DMS 273 (cell line): ENCODE measurements around the gene NBEAL1.
"Not testable (repeated sequence)": the region's sequence is repeated elsewhere in the genome, so short reads cannot be mapped to it uniquely, and the experiment has no call there.

Source experiments
- DNase-seq: peaks from one replicate; lab custom pipeline; 2025; ENCODE audit not compliant: unreplicated experiment; lab: John Stamatoyannopoulos, UW

The NBEAL1 gene

DNA sequence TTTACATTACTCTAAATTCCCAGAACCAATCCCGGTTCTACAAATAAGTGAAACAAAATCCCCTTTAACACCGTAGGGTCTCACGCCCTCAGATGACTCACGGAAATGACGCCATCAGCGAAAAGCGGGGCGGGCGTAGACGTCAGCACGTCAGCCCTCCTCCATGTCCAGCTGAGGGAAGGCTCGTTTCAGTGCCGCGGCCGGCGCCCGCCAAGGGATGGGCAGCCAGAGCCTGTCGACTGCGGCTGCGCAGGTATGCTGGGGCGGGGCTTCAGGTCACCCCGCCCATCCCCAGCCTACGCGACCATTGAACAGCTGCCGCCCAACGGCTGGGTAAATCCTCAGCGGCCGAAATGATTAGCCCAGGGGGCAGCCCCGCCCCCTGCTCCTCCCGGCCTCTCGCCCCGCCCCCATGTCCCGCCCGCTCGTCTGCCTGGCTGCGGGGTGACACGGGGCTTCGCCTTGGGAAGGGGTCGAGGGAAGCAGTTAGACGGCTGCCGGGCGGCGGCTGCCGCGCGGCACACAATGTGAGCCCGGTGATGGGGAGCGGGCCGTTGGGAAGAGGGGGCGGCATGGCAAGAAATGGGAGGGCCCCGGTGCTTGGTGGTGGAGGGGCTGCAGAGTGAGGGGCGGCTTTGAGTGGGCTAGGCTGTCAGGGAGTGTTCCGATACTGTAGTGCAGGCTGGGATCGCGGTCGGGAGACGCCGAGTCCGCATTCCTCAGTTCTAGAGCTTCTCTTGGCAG, at the start of gene NBEAL1:
TSS of gene NBEAL1 (plus strand) at position 420 of the 744 bp plus-strand sequence. CDS start 1,510 bp downstream, outside the sequence.
- DNase-seq, result peak; percentile 98

DNA sequence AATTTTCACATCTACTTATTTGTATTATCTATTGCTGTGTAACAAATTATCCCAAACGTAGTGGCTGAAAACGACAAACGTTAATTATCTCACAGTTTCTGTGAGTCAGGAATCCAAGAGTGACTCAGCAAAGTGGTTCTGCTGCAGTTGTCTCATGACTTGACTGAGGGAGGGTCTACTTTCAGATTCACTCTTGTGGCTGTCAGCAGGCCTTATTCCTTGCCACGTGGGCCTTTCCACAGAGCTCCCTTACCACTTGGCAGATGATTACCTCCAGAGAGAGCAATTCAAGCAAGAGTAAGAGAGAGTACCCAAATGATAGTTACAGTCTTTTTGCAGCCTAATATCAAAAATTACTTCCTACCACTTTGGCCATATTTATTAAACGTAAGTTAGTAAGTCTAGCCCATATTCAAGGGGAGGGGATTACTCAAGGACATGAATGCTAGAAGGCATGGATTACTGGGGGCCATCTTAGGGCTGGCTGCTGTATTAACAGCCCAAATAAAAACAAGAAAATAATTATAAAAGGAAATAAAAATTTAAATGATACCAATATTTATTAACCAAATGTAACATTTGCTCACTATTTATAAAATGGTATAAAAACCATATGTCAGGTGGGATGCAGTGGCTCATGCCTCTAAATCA, 48.7 kb upstream of the NBEAL1 start:
- peak; percentile 13 for DNase-seq

DNA sequence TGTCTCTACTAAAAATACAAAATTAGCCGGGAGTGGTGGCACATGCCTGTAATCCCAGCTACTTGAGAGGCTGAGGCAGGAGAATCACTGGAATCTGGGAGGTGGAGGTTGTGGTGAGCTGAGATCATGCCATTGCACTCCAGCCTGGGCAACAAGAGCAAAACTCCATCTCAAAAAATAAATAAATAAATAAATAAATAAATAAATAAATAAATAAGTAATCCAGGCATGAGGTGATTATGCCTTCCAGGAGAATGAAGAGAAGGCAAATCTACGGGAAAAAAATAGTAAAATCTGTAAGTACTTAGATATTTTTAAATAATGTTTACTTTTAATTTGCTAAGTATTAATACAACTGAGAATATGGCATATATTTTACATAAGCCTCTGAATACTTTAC, 45.3 kb upstream of the NBEAL1 start:
- DNase-seq, result not testable (repeated sequence)

DNA sequence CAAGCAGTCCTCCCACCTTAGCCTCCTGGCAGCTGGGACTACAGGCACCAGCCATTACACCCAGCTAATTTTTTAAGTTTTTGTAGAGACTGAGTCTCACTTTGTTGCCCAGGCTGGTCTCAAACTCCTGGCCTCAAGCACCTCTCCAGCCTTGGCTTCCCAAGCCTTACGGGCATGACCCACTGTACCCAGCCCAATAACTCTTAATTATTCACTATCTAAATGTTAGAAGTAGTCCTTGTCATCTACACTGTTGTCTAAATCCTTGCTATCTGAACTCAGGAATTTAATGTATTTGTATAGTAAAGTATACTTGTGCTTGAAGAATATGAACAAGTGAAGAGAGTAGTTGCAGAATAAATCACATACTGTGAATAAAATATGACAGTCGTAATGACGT, 37.9 kb upstream of the NBEAL1 start:
- no peak for DNase-seq

DNA sequence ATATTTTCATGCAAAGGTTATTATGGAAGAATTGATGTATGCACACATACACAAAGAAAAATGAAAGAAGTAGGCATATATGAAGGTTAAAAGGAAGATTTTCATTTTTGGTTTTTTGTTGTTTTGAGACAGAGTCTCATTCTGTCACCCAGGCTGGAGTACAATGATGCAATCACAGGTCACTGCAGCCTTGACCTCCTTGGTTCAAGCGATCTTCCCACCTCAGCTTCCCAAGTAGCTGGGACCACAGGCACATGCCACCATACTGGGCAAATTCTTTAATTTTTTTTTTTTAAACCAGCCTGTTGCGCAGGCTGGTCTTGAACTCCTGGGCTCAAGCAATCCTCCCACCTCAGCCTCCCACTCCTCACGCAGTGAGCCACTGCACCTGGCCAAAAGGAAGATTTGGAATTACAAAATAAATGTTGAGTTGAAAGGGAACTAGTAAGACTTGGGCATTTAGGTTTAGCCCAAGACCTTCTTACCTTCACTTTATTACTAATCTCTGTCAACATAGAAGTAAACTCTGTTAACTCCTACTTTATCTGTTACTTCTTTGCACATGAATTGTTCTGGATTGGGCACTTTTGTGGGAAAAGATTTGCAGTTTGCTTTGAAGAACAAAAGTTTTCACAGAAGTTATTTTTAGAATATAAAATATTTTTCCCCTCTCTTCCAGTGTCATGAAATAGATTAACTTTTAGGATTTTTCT, 31.7 kb upstream of the NBEAL1 start:
- no peak for DNase-seq

DNA sequence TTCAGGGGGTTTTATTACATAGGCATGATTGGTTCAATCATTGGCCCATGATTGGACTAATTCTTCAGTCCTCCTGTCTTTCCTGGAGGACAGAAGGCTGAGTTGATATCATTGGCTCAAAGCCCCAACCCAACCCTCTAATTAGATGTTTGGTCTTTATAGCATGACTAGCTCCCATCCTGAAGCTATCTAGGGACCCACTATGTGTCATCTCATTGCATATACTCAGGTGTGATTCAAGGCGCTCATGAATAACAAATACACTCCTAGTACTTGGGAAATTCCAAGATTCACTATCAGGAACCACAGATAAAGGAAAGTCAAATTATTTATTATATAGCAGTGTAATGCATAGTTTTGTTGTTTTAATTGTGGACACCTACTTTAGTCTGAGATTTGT, 24.9 kb upstream of the NBEAL1 start:
- no peak for DNase-seq

DNA sequence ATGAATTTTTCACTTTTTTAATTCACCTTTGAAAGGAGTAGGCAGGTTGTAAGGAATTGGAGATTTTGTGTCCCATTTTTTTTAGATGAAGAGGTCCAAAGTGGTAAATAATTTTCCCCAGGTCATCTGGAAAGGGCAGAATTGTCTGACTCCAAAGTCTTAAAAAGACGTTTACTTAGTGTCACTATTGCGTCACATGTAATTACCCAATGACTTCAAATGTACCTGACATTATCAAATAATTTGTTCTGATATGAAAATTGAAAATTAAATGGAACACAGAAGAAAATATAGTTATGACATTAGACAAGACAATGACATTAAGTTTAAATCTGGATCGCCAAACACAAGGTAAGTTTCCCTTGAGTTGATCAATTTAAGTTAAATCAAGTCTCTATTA, 24.2 kb upstream of the NBEAL1 start:
- DNase-seq, result no peak

DNA sequence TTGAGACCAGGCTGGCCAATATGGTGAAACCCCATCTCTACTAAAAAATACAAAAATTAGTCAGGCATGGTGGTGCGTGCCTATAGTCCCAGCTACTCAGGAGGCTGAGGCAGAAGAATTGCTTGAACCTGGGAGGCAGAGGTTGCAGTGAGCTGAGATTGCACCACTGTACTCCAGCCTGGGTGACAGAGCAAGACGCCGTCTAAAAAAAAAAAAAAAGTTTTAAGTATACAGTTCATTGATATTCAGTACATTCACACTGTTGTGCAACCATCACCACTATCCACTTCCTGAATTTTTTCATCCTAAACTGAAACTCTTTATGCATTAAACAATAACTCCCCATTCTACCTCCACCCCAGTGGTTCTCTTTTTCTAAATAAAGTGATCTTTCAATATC, 17.6 kb upstream of the NBEAL1 start:
- not testable (repeated sequence) for DNase-seq

DNA sequence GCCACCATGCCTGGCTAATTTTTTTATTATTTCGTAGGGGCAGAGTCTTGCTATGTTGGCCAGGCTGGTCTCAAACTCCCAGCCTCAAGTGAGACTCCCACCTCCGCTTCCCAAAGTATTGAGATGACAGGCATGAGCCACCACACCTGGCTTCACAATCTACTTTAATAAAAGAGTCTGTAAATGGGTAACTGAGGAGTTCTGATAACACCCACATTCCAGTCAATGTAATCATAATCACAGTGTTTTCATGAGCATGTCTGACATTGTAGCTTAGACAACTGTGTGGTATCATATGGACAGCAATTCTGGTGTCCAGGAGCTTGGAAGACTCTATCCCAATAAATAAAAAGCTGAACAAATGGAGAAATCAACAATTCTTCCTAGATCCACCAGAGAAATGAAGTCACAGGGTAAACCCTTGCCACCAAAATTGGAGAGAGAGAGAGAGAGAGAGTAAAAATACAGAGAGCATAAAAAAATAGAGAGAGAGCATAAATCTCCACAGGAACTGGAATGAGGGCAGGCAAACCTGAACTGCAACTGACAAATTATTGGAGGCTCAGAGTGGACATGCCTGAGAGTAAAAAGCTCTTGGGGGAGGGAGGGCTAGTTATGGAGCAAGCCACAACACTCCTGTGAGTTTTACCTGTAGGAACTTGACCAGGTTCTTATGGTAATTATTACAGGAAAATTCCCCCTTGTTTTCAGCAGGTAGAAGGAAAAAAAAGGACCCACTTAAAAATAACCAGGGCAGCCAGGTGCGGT, 12.4 kb upstream of the NBEAL1 start:
- no peak for DNase-seq

DNA sequence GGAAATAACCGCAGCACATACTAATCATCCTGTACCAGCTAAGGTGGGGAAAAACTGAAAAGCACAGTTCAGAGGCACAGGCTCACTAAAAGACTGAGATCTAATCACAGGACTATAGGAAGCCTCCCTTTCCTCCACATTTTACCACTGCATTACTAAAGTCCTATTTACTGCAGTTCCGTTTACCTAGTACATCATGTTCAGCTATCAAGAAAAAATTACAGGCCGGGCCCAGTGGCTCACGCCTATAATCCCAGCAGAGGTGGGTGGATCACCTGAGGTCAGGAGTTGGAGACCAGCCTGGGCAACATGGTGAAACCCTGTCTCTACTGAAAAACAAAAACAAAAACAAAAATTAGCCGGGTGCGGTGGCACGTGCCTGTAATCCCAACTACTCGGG, 11.0 kb upstream of the NBEAL1 start:
- DNase-seq, result no peak

DNA sequence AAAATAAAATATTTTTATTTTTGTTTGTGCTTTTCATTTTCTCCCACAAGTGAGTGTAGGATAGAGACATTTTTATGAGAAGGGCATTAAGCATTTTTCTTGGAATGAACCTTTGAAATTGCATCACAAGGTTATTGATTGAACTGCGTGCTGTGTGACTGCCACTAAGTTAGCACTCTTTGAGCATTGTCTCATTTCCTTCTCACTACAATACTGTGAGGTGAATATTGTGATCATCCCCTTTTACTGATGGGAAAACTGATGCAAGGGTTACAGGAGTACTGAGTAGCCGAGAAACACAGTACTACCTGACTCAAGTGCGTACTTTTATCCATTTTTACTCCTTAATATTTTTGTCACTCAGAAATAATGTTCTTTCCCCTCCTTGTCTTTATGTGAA, 2.0 kb downstream of the NBEAL1 start:
- DNase-seq, result no peak

DNA sequence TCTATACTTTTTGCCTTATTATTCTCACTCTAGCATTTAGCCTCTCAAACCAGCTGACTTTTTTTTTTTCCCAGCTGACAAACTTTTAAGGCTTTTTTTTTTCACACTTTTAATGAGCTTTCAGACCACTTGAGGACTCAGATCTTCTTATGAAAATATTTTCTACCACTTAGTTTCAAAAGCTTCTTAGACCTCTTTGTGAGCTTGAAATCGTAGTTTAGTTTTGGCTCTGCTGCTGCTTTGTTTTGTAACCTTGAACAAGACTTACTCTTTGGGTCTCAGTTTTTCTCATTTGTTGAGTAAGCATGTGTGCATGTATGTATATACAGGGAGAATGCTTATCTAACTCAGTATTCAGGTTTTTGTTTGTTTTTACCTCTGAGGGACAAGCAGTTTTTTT, 3.5 kb downstream of the NBEAL1 start:
- no peak for DNase-seq

DNA sequence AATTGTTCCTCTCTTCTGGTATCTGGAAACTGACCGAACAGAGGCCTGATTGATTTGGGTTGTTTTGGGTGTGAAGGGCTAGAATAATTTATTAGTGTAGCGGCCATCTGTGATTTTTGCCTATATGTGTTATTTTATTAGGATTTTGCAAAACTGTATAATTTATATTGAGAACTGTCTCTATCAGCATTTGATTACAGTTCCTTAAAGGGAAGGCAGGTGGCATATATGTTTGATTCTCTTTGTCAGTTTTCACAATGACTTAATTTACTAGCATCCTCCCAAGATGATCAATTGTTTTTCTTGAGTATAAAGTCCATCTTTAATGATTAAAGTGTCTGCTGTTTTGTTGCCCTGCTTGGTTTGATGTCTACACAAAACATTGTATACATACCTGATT, 4.5 kb downstream of the NBEAL1 start:
- DNase-seq, result no peak

DNA sequence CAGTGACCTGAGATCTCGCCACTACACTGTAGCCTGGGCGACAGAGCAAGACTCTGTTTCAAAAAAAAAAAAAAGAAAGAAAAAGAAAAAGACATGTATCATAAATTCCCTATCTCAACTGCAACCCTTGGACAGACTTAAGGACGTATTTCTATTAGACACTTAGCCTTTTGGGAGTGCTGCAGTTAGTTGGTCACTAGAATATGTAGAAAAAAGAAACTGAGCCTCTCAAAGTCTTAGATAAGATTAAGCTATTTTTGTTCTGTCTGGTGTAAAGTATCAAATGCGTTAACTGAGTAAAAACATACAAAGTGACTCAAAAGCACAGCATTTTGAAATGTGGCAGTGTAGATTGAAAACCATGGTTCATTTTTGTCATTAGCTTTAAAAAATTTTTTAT, 7.3 kb downstream of the NBEAL1 start:
- no peak for DNase-seq

DNA sequence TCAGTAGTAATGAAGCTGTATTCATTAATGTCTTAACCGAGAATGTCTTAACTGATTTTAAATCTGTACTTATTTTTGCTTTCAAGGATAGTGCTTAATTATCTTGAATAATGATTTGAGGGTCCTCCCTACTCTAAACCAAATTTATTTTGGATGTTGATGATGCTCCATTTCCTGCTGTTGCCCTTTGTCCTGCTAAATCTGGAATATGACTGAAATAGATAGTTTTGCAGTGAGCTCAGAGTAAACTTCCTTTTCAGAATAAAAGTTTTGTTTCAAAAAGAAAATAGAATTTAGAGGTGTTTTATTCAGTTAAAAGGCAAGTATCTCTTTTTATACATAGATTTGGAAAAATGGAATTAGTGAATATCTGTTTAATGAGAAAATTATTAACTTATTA, 8.1 kb downstream of the NBEAL1 start:
- DNase-seq, result no peak

DNA sequence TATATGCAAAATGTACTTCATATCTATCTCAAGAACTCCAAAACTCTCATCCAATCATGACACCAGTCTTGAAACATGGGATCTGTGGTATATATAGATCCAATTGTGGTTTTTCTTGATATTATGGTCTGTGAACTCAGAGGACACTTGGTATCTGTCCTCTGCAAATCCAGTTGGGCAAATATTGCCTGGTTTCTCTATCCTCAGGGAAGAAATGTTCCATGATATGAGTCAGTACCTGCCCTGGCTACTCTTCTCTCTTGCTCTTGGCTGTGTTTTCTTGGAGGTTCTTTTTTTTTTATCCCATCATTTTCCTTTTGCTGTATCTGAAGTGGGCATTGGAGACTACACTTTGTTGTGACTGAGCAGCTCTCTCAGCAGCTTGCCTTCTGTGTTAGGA, 10.9 kb downstream of the NBEAL1 start:
- DNase-seq, result no peak

DNA sequence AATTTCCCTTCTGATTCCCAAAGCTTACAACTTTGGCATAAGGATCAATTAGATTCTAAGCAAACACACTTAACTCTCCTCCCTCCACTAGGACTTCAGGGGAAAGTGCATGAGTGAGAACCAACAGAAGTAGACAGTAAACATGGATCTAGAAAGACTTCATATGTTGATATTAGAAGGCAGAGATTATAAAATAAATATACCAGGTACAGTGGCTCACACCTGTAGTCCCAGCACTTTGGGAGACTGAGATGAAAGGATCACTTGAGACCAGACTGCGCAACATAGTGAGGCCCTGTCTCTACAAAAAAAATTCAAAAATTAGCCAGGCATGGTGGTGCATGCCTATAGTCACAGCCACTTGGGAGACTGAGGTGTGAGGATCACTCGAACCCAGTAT, 15.9 kb downstream of the NBEAL1 start:
- DNase-seq, result no peak

DNA sequence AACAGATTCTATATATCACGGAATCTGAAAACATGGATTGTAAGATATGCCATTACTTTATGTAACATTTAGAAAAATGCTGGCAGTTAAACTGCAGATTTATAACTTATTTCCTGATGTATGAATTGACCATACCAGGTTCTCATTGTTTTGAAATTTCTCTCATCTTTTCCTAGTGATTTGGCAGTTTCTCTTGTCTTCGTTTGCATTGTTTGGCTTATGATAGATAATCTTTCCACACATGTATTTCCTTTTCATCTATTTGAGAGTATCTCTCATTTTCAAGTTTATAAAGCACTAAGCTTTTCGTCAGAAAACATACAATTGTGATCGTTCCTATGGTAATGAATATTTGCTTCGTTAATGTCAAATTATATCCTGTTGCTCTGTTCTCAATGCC, 16.3 kb downstream of the NBEAL1 start:
- DNase-seq, result no peak

DNA sequence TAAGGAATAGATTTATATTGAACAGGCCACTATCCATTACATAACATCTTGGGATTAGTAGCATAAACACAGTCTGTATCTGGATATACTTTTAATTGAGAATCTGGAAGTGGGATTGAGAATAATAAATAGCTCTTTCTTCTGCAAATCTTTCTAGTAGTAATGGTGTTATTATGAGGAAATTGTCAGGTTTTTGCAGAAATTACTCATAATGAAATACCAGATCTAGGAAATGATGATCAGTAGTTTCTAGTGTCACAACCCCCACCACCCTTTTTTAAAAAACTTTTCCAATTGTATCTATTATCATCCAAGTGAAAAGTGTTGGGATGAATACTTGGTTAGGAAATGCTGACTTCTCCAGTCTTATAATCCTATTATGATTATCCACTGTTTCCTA, 18.7 kb downstream of the NBEAL1 start:
- DNase-seq, result no peak

DNA sequence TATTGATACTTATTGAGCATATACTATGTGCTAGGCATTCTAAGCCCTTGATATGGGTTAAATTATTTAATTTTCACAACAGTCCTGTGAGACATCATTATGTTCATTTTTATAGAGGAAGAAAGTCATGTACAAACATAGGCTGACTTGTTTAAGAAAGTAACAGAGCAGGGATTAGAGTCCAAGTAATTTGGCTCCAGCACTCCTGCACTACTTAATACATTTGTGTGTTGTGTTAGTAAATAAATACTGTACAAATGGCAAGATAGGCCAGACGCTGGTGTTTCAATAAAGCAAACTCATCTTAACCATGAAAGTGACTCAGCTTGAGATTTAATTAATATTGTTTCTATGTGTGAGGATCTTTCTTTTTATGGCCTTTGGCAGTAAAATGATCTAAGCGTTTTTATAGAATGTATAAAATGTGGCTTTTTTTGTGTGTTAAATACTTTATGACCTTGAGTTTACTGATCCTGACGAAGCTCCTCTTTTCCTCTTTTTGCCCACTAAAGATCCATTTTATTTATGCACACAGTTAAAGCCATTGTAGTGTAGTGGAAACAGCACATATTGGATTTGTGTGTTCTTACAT, 21.3 kb downstream of the NBEAL1 start:
- no peak for DNase-seq

DNA sequence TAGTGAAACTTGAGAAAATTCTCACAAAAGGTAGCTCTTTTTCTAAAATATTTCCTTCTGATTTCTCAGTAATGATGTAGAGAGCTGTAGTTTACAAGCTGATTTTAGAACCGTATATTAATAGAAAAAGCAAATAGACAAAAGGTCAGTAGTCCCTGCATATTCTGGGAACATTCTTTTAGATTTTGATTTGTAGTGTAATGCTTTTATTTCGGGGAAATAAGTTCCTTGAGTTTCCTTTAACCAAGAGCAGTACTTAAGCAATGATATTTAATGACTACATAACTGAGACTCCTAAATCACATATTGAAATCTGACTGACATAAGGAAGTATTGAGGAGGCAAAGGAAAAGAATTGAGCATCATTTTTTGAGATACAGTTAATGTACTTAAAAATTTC, 22.4 kb downstream of the NBEAL1 start:
- DNase-seq, result no peak
